Mesendoderm (in vitro differentiated cells): ENCODE data around the gene ARMH3.

ENCODE experiments used
- DNase-seq: peaks from one replicate; pipeline ENCODE4 v3.0.0; 2013
- H2AK5ac ChIP-seq: 2 replicates; pipeline ENCODE4 v1.6.1; 2013; ENCODE audit warnings: low read length, inconsistent platforms
- H2BK120ac ChIP-seq: 2 replicates; pipeline ENCODE4 v1.6.1; 2013; ENCODE audit warnings: low read depth, mild to moderate bottlenecking, low read length, moderate library complexity, mixed read lengths
- H2BK15ac ChIP-seq: replicated peaks from 2 replicates; pipeline ENCODE4 v1.6.1; 2013; ENCODE audit warnings: low read depth, mild to moderate bottlenecking, moderate library complexity
- H2BK5ac ChIP-seq: 2 replicates; pipeline ENCODE4 v1.6.1; 2013; ENCODE audit warnings: low read length, inconsistent platforms
- H3K18ac ChIP-seq: 2 replicates; pipeline ENCODE4 v1.6.1; 2013; ENCODE audit warnings: mild to moderate bottlenecking, low read length, mixed read lengths
- H3K23ac ChIP-seq: one replicate; pipeline ENCODE4 v1.6.1; 2013; ENCODE audit warnings: low read length
- H3K27ac ChIP-seq: 2 replicates; pipeline ENCODE4 v1.5.1; 2013; ENCODE audit warnings: low read depth, mild to moderate bottlenecking, inconsistent platforms, low read length, moderate library complexity
- H3K27me3 ChIP-seq: 2 replicates; pipeline ENCODE4 v1.6.1; 2013; ENCODE audit warnings: low read length, control low read depth, mild to moderate bottlenecking, inconsistent platforms; ENCODE audit not compliant: insufficient read depth, poor library complexity
- H3K36me3 ChIP-seq: 2 replicates; pipeline ENCODE4 v1.6.1; 2013; ENCODE audit warnings: low read length, inconsistent platforms; ENCODE audit not compliant: control insufficient read depth, insufficient read depth
- H3K4ac ChIP-seq: one replicate; pipeline ENCODE4 v1.6.1; 2013; ENCODE audit warnings: low read depth, mild to moderate bottlenecking, low read length, moderate library complexity
- H3K4me1 ChIP-seq: 2 replicates; pipeline ENCODE4 v1.6.1; 2013; ENCODE audit warnings: low read depth, low read length, inconsistent platforms; ENCODE audit not compliant: control insufficient read depth
- H3K4me2 ChIP-seq: 2 replicates; pipeline ENCODE4 v1.6.1; 2013; ENCODE audit warnings: low read length
- H3K4me3 ChIP-seq: 2 replicates; pipeline ENCODE4 v1.5.1; 2013; ENCODE audit warnings: mild to moderate bottlenecking, low read length
- H3K56ac ChIP-seq: one replicate; pipeline ENCODE4 v1.6.1; 2013; ENCODE audit warnings: low read length
- H3K79me1 ChIP-seq: 2 replicates; pipeline ENCODE4 v1.6.1; 2013; ENCODE audit warnings: low read length, inconsistent platforms
- H3K79me2 ChIP-seq: 2 replicates; pipeline ENCODE4 v1.6.1; 2013; ENCODE audit warnings: mild to moderate bottlenecking, low read length; ENCODE audit not compliant: control insufficient read depth, insufficient read depth
- H3K9ac ChIP-seq: 2 replicates; pipeline ENCODE4 v1.6.1; 2013; ENCODE audit warnings: low read length, inconsistent platforms
- H4K5ac ChIP-seq: one replicate; pipeline ENCODE4 v1.6.1; 2013; ENCODE audit warnings: low read length
- H4K8ac ChIP-seq: one replicate; pipeline ENCODE4 v1.6.1; 2013; ENCODE audit warnings: low read depth, mild to moderate bottlenecking, control low read depth, low read length, moderate library complexity
- WGBS: extraction: QIAGEN DNeasy Blood & Tissue Kit; methylation state at CpG from one replicate; pipeline ENCODE4 v1.1.7; 2013; ENCODE audit warnings: low lambda C conversion rate, missing lambda C conversion rate; ENCODE audit not compliant: insufficient coverage; ENCODE audit errors: extremely low coverage; 5-methylcytosine and 5-hydroxymethylcytosine counted together

The ARMH3 gene

DNA sequence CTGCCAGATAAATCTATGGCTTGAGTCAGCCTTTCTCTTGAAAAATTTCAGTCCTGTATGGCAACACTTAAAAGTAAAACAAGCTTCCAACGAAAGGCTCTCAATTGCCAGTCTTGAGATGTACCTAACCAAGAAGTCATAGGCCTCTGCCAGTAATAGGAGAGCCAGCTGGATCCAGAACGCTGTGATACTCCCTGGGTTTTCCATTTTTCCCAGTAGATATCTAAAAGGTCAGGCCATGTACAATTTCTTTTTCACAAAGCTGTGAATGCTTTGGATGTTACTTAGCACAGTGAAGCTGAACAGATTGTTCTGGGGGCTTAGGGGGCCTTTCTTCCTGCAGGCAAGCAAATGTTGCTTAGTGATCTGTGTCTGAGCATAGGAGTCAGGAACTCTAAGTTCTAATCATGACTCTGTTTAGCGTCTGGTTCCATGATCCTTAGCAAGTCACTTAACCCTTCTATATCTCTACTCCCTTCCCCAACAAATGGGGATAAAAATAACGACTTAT lies 86.5 kb downstream of the ARMH3 start:
- Histone ChIP-seq H4K5ac (no peak overlapping the region), H3K79me2 (no peaks in the 10 kb centered on the region), H4K8ac (no peak overlapping the region), H2AK5ac (no peak overlapping the region), H3K23ac (no peak overlapping the region), H2BK120ac (no peak overlapping the region), H3K4ac (no peak overlapping the region), H3K27me3 (no peaks in the 10 kb centered on the region), H2BK15ac (no peak overlapping the region), H3K36me3 (peaks cover 3% of the 10 kb centered on the region), H3K18ac (no peak overlapping the region), H3K9ac (no peak overlapping the region), H2BK5ac (no peak overlapping the region), H3K4me1 (no peaks in the 10 kb centered on the region), H3K4me2 (no peak overlapping the region), H3K4me3 (no peak overlapping the region), H3K79me1 (no peaks in the 10 kb centered on the region), H3K56ac (no peak overlapping the region), H3K27ac (no peak overlapping the region)
- DNase-seq: no peak
- WGBS: no CpG with 5 or more reads among the region's 4 CpGs

- H3K56ac ChIP-seq: no peak overlapping the region
- H2BK5ac ChIP-seq: no peak overlapping the region
- no peak overlapping the region for H2BK15ac ChIP-seq
- no peak overlapping the region for H3K9ac ChIP-seq
- H3K79me2 ChIP-seq: no peaks in the 10 kb centered on the region
- DNase-seq: no peak
- no peak overlapping the region for H3K4me2 ChIP-seq
- H3K36me3 ChIP-seq: peaks cover 3% of the 10 kb centered on the region
- no CpG with 5 or more reads among the region's 1 CpG for WGBS
- no peak overlapping the region for H3K23ac ChIP-seq
- no peak overlapping the region for H4K8ac ChIP-seq
- no peak overlapping the region for H3K4ac ChIP-seq
- no peaks in the 10 kb centered on the region for H3K79me1 ChIP-seq
- no peaks in the 10 kb centered on the region for H3K27me3 ChIP-seq
- H2BK120ac ChIP-seq: no peak overlapping the region
- H3K4me3 ChIP-seq: no peak overlapping the region
- no peak overlapping the region for H4K5ac ChIP-seq
- no peak overlapping the region for H3K27ac ChIP-seq
- no peak overlapping the region for H3K18ac ChIP-seq
- H3K4me1 ChIP-seq: no peaks in the 10 kb centered on the region
- no peak overlapping the region for H2AK5ac ChIP-seq
These were observed 87.0 kb downstream of the ARMH3 start for GRCh38 chr10:101968940-101969321.

DNA sequence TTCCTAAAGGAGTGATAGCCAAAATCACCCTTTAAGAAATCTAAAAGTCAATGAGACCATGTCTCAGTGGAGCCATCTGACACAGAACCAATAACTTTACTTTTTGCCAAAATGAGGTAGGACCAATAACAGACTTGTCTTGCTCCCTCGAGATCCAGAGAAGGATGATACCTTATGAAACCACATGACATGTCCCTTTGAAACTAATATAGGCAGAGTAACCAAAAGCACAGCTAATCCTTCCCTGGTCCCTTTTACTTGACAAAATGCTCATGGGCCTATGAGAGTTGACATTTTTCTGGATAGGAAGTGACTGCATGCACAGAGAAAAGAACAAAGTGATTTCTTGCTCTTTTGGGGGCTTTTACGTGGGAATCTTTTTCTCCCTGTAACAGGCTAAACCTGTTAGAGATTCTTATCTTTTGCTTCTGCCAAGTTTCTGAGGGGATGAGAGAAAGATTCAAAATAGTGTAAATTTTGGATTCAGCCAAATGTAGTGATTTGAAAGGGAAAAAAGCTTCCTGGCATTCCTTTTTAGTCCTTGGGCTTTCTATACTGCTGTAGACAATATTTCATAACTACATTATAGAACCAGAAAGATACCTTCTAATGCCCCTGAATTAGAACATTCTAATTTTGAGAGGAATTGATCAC lies 87.6 kb downstream of the ARMH3 start:
- WGBS: no CpG with 5 or more reads among the region's 2 CpGs
- Histone ChIP-seq H3K9ac (no peak overlapping the region), H3K79me2 (no peaks in the 10 kb centered on the region), H3K18ac (no peak overlapping the region), H3K4me2 (no peak overlapping the region), H4K8ac (no peak overlapping the region), H3K4me1 (no peaks in the 10 kb centered on the region), H3K4ac (no peak overlapping the region), H3K36me3 (peaks cover 3% of the 10 kb centered on the region), H3K56ac (no peak overlapping the region), H3K23ac (no peak overlapping the region), H2BK15ac (no peak overlapping the region), H3K79me1 (no peaks in the 10 kb centered on the region), H3K27ac (no peak overlapping the region), H2BK5ac (no peak overlapping the region), H2BK120ac (no peak overlapping the region), H2AK5ac (no peak overlapping the region), H3K27me3 (no peaks in the 10 kb centered on the region), H4K5ac (no peak overlapping the region), H3K4me3 (no peak overlapping the region)
- DNase-seq: no peak

GRCh38 chr10:101967713-101968112 lies 88.3 kb downstream of the ARMH3 start:
- DNase-seq: no peak
- H2AK5ac ChIP-seq: no peak overlapping the region
- no peak overlapping the region for H3K9ac ChIP-seq
- no peak overlapping the region for H3K27ac ChIP-seq
- H2BK5ac ChIP-seq: no peak overlapping the region
- H3K56ac ChIP-seq: no peak overlapping the region
- no peak overlapping the region for H3K4me3 ChIP-seq
- H4K8ac ChIP-seq: no peak overlapping the region
- no peak overlapping the region for H2BK15ac ChIP-seq
- H3K4me1 ChIP-seq: no peaks in the 10 kb centered on the region
- H3K27me3 ChIP-seq: no peaks in the 10 kb centered on the region
- H2BK120ac ChIP-seq: no peak overlapping the region
- H4K5ac ChIP-seq: no peak overlapping the region
- no peak overlapping the region for H3K18ac ChIP-seq
- peaks cover 3% of the 10 kb centered on the region for H3K36me3 ChIP-seq
- no peak overlapping the region for H3K4ac ChIP-seq
- H3K23ac ChIP-seq: no peak overlapping the region
- H3K4me2 ChIP-seq: no peak overlapping the region
- no peaks in the 10 kb centered on the region for H3K79me2 ChIP-seq
- no CpG with 5 or more reads among the region's 3 CpGs for WGBS
- H3K79me1 ChIP-seq: no peaks in the 10 kb centered on the region

DNA sequence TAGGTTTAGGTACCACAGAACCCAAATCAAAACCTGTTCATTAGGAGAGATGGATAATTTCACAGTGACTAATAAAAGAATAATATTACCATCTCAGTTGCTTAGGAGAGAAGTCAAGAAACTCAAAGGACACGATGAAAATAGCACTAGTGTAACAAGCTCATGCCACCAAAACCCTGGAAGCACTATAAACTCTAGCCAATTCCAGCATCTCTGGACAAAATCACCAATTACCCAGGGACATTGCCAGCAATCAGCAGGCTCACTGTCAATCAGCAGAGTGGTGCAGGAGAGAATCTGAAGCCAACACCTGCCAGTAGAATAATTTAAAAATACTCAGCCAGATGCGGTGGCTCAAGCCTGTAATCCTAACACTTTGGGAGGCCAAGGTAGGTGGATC lies 88.9 kb downstream of the ARMH3 start:
- no peak overlapping the region for H3K9ac ChIP-seq
- no peak overlapping the region for H3K18ac ChIP-seq
- no peak overlapping the region for H3K23ac ChIP-seq
- H3K4ac ChIP-seq: no peak overlapping the region
- no peaks in the 10 kb centered on the region for H3K27me3 ChIP-seq
- H3K4me2 ChIP-seq: no peak overlapping the region
- no peaks in the 10 kb centered on the region for H3K36me3 ChIP-seq
- no peak overlapping the region for H2BK15ac ChIP-seq
- no peaks in the 10 kb centered on the region for H3K79me2 ChIP-seq
- WGBS: no CpG with 5 or more reads among the region's 2 CpGs
- no peak overlapping the region for H2BK5ac ChIP-seq
- H3K79me1 ChIP-seq: no peaks in the 10 kb centered on the region
- no peak overlapping the region for H3K4me3 ChIP-seq
- H4K5ac ChIP-seq: no peak overlapping the region
- H2AK5ac ChIP-seq: no peak overlapping the region
- no peak overlapping the region for H3K27ac ChIP-seq
- no peak for DNase-seq
- no peak overlapping the region for H4K8ac ChIP-seq
- no peak overlapping the region for H2BK120ac ChIP-seq
- H3K4me1 ChIP-seq: no peaks in the 10 kb centered on the region
- no peak overlapping the region for H3K56ac ChIP-seq
